HG03378 (cell line): ENCODE results near the gene ADGRL3.

Experiments used
- ATAC-seq: cut with Tn5 transposase; IDR thresholded peaks from one replicate; pipeline ENCODE4 v1.9.1; 2021; ENCODE audit warnings: mild to moderate bottlenecking, moderate library complexity; ENCODE audit not compliant: unreplicated experiment

ADGRL3 gene

DNA sequence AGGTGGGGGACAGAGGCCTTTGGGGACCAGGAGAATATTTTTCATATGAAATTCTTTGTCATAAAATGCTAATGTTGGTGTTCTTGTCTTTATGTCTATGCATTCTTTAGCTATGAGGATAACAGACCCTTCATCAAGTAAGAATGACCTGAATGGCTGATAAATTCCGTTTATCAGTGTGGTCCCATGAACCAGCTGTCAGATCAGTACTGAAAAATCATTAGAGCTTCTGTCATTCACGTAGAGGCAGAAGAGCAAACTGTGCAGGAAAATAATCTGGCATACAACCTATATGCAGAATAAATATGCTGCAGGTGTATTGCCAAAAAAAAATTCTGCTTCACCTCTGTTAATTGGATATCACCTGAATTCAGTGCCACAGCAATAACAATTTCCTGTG, 828.6 kb downstream of the ADGRL3 start:
- no peak for ATAC-seq

DNA sequence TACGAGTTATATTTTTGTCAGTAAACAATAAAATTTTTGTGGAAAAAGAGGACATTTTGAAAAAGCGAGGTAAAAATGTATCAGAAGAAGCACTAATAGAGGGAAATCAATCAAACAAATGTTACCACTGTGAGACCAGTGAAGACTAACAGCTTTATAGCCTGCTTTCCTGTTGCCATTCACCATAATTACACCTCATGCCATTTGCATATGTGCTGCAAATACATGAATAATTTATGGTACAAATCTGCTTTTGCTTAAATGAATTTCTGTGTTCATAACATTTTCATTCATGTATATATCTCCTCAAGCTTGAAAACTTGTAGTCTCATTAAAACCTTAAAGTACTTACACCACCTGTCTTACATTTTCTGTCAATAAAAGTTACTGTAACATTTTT, 830.8 kb downstream of the ADGRL3 start:
- no peak for ATAC-seq

DNA sequence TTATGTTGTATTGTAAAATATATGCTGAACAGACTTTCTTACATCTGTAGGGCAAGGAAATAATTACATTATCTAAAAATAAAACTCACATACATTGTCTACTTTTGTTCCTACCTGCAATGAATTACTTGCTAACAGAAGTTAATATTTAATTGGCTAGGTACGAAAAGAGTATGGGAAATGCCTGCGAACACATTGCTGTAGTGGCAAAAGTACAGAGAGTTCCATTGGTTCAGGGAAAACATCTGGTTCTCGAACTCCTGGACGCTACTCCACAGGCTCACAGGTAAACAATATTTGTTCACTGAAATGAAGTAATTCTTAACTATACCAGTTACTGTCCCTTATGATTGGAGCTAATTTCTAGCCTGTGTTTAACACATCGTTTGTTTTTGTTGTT, 837.4 kb downstream of the ADGRL3 start:
- no peak for ATAC-seq

DNA sequence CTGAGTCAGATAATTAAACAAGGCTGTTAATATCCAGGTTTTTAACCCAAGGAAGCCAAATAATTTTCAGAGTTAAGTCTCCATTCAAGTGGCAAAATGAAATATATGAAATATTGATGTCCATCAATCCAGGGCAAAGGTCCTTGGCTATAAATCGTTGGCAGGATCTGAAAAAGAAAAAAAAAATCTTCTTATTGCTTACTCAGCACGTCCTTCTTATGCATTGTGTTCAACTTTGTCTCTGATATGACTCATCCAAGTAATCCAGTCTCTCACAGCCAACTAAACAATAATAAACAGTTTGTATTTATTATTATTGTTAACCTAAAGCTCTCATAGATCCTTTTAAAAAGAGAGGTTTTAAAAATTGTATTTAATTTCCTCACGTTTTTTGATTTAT, 851.2 kb downstream of the ADGRL3 start:
- ATAC-seq = no peak

DNA sequence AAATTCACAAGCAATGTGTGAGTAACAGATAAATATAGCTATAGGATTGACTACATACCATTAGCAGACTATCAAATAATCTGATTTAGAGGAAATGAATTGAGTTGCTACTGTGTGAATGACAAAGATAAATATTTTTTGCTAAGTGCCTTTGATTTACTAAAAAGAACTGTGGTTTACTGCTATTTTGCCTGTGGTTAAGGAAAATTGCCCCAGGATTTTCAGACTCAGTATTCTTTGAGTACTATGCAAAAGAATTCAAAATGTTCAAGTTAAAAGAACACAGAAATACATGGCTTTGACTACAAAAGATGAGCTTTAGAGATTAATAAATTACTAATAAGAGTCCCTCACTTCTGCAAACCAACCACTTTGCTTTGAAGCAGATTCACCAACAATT, 853.8 kb downstream of the ADGRL3 start:
- no peak for ATAC-seq

DNA sequence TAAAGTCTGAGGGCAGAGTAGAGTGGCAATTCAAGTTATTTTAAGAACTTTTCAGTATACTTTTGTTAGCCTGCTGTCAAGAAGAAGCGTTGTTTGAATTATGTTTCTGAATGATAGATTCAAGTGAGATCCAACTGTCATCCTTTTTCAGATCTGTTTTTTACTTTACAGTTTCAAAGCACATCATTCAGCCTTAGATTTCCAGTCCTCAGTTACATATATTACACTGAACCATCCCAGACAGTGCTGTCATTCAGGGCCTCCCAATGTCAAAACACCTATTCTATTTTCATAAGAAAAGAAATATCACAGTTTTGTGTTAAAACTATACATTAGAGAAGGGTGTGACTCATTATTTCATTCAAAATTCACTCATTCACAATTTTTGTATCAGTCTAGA, 856.9 kb downstream of the ADGRL3 start:
- ATAC-seq = no peak

DNA sequence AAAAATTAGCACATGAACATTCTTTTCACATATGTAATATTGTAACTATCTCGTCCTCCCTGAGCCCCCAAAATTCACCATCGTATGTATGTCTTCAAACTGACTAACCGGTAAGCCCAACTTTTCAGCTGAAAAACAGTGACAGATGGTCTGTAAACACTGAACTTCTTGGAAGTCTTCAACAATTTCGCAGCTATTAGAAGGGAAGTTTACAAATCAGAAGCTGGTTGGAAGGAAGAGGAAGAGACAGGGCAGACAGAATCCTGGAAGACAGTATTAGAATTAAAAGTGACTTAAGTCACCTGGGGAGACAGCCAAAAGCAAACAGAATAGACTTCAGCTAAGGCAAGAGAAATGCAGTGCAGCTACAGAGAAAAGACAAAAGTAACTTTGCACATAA, 858.4 kb downstream of the ADGRL3 start:
- no peak for ATAC-seq

DNA sequence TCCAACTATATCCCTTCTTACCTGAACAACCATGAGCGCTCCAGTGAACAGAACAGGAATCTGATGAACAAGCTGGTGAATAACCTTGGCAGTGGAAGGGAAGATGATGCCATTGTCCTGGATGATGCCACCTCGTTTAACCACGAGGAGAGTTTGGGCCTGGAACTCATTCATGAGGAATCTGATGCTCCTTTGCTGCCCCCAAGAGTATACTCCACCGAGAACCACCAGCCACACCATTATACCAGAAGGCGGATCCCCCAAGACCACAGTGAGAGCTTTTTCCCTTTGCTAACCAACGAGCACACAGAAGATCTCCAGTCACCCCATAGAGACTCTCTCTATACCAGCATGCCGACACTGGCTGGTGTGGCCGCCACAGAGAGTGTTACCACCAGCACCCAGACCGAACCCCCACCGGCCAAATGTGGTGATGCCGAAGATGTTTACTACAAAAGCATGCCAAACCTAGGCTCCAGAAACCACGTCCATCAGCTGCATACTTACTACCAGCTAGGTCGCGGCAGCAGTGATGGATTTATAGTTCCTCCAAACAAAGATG, 870.2 kb downstream of the ADGRL3 start:
- no peak for ATAC-seq

DNA sequence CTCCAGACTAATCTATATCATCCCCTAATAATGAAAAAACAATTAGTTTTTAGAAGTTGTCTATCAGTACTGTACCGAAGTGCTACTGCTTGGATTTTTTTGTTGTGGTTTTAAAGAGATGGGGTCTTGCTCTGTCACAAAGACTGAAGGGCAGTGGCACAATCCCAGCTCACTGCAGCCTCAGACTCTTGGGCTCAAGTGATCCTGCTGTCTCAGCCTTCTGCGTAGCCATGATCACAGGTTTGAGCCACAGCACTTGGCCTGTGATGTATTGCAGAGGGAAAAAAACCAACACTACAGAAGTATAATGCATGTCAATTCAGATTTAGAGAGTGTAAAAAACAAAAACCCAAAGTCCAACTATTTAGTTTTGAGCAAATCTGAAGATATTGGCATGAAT, 875.0 kb downstream of the ADGRL3 start:
- ATAC-seq = no peak

DNA sequence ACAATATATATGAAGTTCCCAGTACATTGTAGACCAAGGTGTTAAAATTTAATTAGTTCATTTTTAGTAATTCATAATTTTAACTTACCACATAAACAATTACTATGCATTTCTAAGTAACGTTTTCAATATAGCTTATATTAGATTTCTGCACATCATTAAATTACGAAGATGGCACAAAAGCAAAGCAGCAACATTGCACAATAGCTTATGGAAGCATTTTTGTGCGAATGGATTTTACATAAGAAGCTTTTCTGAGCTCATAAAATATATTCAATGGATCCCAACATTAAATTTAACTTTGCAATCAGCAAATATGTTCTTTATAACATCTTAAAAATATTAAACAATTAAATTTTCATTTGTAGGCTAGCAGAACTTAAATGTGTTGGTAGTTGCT, 875.4 kb downstream of the ADGRL3 start:
- ATAC-seq = no peak

DNA sequence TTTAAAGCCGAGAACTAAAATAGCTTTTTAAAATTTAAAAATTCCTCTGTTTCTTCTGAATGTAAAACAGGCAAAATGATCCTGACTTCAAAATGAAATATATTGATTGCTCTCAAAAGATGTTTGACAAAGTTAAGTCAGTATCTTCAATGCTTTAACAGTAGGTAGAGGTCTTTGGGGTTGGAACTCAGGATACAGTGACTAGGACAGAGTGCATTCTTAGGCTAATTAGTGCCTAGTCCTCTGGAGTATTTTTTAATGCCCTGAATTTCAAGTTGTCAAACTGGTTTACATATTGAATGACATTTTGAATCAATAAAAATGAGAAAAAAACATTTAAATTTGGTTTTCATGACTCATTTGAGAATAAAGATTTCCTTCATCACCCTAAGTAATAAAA, 877.3 kb downstream of the ADGRL3 start:
- ATAC-seq = no peak

DNA sequence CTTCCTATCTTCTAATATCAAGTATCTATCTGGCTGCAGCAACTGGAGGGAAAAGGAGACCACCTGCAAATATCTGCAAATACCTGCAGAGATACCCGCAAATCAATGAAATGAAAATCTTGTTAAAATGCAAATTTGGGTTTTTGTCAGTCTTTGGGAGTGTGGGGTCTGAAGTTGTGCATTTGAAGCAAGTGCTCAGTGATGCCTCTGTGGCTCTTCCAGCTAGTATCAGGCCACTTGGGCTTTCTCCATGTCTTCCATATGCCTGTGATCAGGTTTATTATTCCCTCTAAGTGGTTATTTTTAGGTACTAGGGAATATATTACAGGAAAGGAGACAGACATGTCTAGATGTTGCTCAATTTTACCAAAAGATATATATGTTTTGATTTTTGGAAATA, 880.3 kb downstream of the ADGRL3 start:
- ATAC-seq = no peak

DNA sequence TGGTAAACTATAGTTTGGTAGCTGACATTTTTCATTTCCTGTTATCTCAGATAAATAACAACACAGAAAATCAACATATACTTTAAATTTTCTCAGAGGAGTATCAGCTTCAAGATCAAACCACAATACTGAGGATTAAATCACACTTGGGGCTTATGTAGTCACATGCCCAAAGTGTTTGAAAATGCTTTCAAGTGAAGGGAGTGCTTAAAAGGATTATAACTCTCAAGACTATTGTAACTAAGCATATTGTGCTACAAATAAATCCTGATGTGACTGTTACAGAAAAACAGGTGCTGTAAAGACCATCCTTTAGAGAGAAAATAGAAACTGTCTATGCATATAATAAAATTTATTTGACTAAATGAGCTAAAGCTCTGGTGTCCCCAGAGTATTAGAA, 887.6 kb downstream of the ADGRL3 start:
- no peak for ATAC-seq

DNA sequence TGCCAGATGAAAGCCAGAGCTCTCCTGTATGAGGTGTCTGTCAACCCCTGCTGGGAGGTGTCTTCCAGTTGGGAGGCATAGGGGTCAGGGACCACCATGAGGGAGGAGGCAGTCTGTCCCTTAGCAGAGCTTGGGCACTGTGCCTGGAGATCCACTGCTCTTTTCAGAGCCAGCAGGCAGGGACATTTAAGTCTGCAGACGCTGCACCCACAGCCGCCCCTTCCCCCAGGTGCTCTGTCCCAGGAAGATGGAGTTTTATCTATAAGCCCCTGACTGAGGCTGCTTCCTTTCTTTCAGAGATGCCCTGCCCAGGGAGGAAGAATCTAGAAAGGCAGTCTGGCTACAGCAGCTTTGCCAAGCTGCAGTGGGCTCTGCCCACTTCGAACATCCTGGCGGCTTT, 893.6 kb downstream of the ADGRL3 start:
- ATAC-seq = no peak

DNA sequence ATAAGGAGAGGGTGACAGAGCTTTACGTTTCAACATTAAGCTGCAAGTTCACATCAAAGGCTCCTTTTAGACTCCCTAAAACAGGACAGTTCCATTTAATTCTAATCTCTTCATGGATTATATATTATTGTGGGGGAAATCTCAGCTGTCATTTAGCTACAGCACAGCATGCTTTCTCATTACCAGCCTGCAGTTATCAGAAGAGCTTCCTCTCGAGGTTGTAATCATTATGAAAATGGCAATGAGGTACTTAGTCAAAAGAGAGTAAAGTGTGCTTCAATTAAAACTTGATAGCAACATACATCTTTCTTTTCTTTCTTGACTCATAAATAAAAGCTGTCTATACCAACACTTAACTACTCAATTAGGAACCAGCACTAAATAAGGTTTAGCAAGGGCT, 896.8 kb downstream of the ADGRL3 start:
- no peak for ATAC-seq

DNA sequence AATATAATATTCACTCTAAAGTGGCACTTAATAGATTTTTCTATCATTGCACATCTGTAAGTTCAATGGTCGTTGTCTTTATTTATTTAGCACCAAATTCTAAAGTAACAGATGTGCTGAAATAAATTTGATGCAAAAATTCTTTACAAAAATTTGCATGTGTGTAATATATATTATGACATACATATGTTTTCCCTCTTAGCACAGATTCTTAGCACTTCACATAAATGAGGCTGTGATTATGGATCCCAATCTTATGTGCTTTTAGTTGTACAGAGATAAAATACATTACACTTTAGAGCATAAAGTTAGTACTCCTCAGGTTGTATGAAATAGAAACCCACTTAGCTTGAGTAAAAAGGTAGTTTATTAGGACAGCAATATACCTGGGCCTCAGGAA, 915.1 kb downstream of the ADGRL3 start:
- ATAC-seq = no peak

DNA sequence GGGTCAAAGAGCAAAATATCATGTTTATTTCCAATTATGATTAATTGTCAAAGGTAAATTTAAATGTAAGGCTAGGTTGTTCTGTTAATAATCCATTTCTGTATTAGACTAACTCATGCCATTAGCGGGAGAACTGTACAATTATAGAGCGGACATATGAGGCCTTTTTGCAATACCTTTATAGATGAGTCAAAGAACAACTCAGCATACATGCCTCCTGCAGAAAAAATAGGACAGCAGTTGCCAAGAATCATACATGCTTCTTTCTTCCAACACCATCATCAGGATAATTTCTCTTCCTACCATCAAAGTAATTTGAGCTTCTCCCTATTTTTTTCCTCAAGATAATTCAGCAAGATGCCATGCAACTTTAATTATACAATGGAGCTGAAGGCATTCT, 917.8 kb downstream of the ADGRL3 start:
- no peak for ATAC-seq

DNA sequence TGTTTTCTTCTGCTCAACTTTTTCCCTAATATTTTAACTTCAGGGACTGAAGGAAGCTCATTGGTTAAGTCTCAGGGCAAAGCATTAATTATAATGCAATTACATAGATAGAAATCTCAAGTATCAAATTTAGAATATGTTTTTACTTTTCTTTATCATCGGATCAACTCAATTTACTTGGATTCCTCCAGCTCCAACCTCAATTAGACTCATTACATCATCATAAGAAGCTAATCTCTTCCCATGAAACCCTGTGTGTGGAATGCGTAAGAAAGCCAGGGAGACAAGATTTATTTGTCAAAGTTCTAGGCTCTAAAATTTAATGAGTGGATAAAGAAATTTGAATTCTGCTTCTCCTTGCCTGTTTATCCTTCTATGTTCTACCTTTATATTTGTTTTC, 918.4 kb downstream of the ADGRL3 start:
- ATAC-seq = no peak

DNA sequence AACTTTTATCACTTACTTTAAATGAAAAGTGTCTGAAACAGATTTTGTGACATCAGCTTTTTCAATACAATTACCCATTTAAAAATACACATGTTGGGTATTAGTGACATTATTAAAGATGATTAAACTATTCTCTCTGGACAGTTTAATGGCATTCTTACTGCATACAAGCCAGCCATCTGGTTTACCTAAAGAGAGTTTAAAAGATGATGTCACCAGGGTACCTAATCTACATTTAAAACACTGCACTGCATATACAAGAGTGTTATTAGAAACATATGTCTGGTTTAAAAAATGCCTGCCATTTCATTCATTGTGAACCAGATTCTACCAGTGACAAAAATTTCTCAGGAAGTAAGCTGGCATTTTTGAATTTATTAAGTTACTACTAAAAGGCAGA, 919.1 kb downstream of the ADGRL3 start:
- ATAC-seq = no peak

DNA sequence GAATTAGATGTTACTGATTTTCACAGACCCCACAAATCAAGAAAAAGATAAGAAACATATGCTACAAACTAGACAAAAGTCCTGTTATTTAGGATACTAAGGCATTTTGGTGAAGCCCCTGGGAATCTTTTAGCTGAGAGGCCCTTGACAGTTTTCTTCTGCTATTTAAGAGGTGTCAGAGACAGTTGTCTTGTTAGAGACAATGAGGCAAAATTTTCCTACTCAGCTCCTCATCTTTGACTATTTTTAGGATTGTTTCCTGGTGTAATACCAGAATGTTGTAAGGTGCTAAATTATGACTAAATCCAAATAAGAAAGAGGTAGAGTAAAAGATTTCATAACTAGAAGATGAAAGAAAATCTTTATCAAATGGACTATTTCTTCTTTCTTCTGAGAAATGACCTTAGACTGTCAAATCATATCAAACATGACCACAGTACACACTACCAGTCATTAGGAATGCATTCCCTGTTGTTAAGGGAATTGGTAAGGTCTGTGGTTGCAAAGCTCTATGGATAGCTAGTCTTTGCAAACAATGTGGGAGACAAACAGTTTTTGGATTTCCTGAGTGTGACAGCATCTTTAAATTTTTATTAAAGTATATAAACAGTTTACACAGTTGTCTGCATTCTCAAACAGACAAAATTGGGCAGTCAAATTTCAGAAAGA, 926.1 kb downstream of the ADGRL3 start:
- no peak for ATAC-seq
